CD14-positive monocyte (primary cell): ENCODE results near the gene NUDT22. TPM values are rescaled to one million over a fixed set of nuclear protein-coding genes. Genes with fewer than 3 reads are reported as not detected.
A peak's percentile ranks its signal among the peaks of the same experiment; 100 is the strongest.

ENCODE experiments used
- DNase-seq, 3 donors: peaks; one replicate each; pipeline ENCODE4 v3.0.0-alpha.2; 2011 to 2022
- H2AFZ ChIP-seq: 2 replicates; pipeline ENCODE4 v1.6.0; 2012; ENCODE audit warnings: mild to moderate bottlenecking, low read depth, low read length, inconsistent platforms; ENCODE audit not compliant: insufficient read depth, poor library complexity, severe bottlenecking
- H3K27ac ChIP-seq, 2 donors: 1 replicate in 1 of 2; 2 replicates in 1 of 2; pipeline ENCODE4 v1.5.1; 2012 to 2013; ENCODE audit warnings: low read length in 2 of 2, control low read depth in 1 of 2, inconsistent platforms in 1 of 2, low read depth in 1 of 2, mild to moderate bottlenecking in 1 of 2
- H3K27me3 ChIP-seq, 2 donors: one replicate each; pipeline versions ENCODE4 v1.6.0 to v1.6.1; 2011 to 2013; ENCODE audit warnings: low read length in 2 of 2; ENCODE audit not compliant: control insufficient read depth in 2 of 2, insufficient read depth in 2 of 2
- H3K36me3 ChIP-seq, 2 donors: replicated peaks in 1 of 2; 1 replicate in 1 of 2; 2 replicates in 1 of 2; pipeline versions ENCODE4 v1.5.1 to v1.6.1; 2012 to 2013; ENCODE audit warnings: low read length in 2 of 2, control low read depth in 1 of 2, inconsistent platforms in 1 of 2, mild to moderate bottlenecking in 1 of 2; ENCODE audit not compliant: insufficient read depth in 2 of 2, control insufficient read depth in 1 of 2
- H3K4me1 ChIP-seq, 2 donors: 1 replicate in 1 of 2; 2 replicates in 1 of 2; pipeline versions ENCODE4 v1.5.1 to v1.6.1; 2012 to 2013; ENCODE audit warnings: low read length in 2 of 2, control low read depth in 1 of 2, inconsistent platforms in 1 of 2, mild to moderate bottlenecking in 1 of 2, moderate library complexity in 1 of 2; ENCODE audit not compliant: insufficient read depth in 2 of 2, control insufficient read depth in 1 of 2
- H3K4me2 ChIP-seq: replicated peaks from 2 replicates; pipeline ENCODE3; 2012; ENCODE audit warnings: low read length, moderate library complexity, mild to moderate bottlenecking; ENCODE audit not compliant: poor library complexity, severe bottlenecking; ENCODE audit errors: extremely low read depth
- H3K4me3 ChIP-seq, 3 experiments: fragments of 200-600 bp in 1 of 3; sonication (generic) in 1 of 3; replicated peaks in 1 of 3; 1 replicate in 2 of 3; 2 replicates in 1 of 3; pipeline ENCODE4 v1.5.1; 2011 to 2013; ENCODE audit warnings: low read length in 3 of 3, mild to moderate bottlenecking in 3 of 3, control low read depth in 2 of 3, low read depth in 2 of 3, inconsistent platforms in 1 of 3, moderate library complexity in 1 of 3
- H3K79me2 ChIP-seq: 2 replicates; pipeline ENCODE4 v1.6.0; 2012; ENCODE audit warnings: mild to moderate bottlenecking, control low read depth, inconsistent platforms, low read length, moderate library complexity; ENCODE audit not compliant: insufficient read depth
- H3K9ac ChIP-seq: 2 replicates; pipeline ENCODE4 v1.6.0; 2017; ENCODE audit warnings: low read length, mild to moderate bottlenecking; ENCODE audit not compliant: insufficient read depth, poor library complexity, severe bottlenecking
- H3K9me3 ChIP-seq, 2 donors: replicated peaks in 1 of 2; 1 replicate in 1 of 2; 2 replicates in 1 of 2; pipeline versions ENCODE4 v1.5.1 to v1.6.1; 2012 to 2013; ENCODE audit warnings: low read length in 2 of 2, control low read depth in 1 of 2; ENCODE audit not compliant: control insufficient read depth in 1 of 2, insufficient read depth in 1 of 2
- H4K20me1 ChIP-seq: 2 replicates; pipeline ENCODE4 v1.6.0; 2012; ENCODE audit warnings: mild to moderate bottlenecking, low read length, control low read depth, moderate library complexity; ENCODE audit not compliant: insufficient read depth
- H3K27ac Mint-ChIP-seq, 7 donors: one replicate each; pipeline ENCODE4 v1.8.0; 2020; ENCODE audit warnings: mild to moderate bottlenecking in 7 of 7, mixed read lengths in 7 of 7, moderate library complexity in 6 of 7, inconsistent platforms in 2 of 7
- H3K27me3 Mint-ChIP-seq, 3 donors: one replicate each; pipeline ENCODE4 v1.8.0; 2021 to 2022; ENCODE audit warnings: low read depth in 3 of 3, mild to moderate bottlenecking in 3 of 3, mixed read lengths in 3 of 3, moderate library complexity in 3 of 3, inconsistent platforms in 1 of 3
- H3K36me3 Mint-ChIP-seq, 2 donors: one replicate each; pipeline ENCODE4 v1.8.0; 2020; ENCODE audit warnings: mixed read lengths in 2 of 2, inconsistent platforms in 1 of 2, mild to moderate bottlenecking in 1 of 2
- H3K4me1 Mint-ChIP-seq: one replicate; pipeline ENCODE4 v1.8.0; 2020; ENCODE audit warnings: mild to moderate bottlenecking, mixed read lengths
- H3K4me3 Mint-ChIP-seq, 2 donors: one replicate each; pipeline ENCODE4 v1.8.0; 2020; ENCODE audit warnings: mild to moderate bottlenecking in 2 of 2, mixed read lengths in 2 of 2, moderate library complexity in 1 of 2
- H3K9me3 Mint-ChIP-seq, 7 donors: one replicate each; pipeline ENCODE4 v1.8.0; 2020 to 2022; ENCODE audit warnings: mixed read lengths in 7 of 7, mild to moderate bottlenecking in 6 of 7, moderate library complexity in 6 of 7, inconsistent platforms in 2 of 7
- CTCF ChIP-seq: fragments of 200-600 bp; IDR thresholded peaks from one replicate; pipeline ENCODE4 v1.8.0; 2022; ENCODE audit warnings: antibody characterized with exemption, mild to moderate bottlenecking
- WGBS: methylation state at CpG from one replicate; pipeline ENCODE4 v1.1.5; 2013; ENCODE audit warnings: missing lambda C conversion rate; ENCODE audit not compliant: insufficient coverage; 5-methylcytosine and 5-hydroxymethylcytosine counted together
- intact Hi-C, 2 donors: fragments of 100-400 bp; cut with micrococcal nuclease; formaldehyde crosslinking; loops; one replicate each; pipeline versions ENCODE4 v1.15.0 to v1.15.1; 2023
- polyA plus RNA-seq, 3 donors: library from polyadenylated mRNA; depleted of rRNA in 1 of 3; unstranded in 2 of 3; stranded (reverse) in 1 of 3; fragments of 300-500 nt in 2 of 3; fragments of >200 nt in 1 of 3; fragmentation: Illumina TruSeq in 2 of 3; gene quantifications; 1 replicate in 2 of 3; 2 replicates in 1 of 3; pipeline ENCODE4 v1.2.3, GENCODE V29; 2012 to 2021

The NUDT22 gene
- polyA plus RNA-seq, 3 donors, result 47.9 to 86.1 (median 56.1) TPM

DNA sequence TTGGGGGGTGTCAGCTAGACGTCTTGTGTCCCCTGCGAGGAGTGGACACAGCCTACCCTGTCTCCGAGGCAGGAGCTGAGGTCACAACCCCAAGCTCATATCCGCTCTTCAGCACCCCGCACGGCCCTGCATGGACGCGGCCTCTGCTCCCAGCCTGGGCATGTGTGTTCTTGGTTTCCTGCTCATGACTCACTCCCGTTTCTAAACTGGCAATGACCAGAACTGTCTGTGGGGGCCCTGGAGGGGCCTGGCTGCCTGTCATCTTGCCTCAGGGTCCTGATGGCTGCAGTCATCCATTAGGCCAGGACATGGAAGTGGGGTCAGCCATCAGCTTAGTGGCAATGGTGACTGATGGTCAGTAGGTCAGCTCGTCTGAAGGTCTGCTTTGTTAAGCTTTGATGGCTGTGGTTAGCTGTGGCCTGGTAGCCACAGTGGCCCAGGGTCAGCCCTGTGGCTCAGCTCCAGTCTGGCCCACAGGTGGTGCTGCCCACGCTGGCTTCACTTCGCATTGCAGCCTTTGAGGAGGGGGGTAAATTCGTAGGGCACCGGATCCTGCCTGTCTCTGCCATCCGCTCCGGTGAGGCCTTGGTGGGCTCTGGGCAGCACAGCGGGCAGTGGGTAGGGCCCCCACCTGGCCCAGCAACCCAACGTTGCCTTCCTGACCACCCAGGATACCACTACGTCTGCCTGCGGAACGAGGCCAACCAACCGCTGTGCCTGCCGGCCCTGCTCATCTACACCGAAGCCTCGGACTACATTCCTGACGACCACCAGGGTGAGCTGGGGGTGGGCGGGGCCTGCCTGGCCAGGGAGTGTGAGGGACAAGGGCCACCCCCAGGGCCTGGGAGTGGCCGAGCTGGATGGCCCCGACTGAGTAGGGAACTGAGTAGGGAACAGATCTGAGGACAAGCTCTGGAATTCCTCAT lies 37.2 kb downstream of the NUDT22 start:
- Histone ChIP-seq H3K4me2 (no peak overlapping the region), H3K27ac (no peak overlapping the region), H3K9ac (no peak overlapping the region), H3K4me3 (no peak overlapping the region), H4K20me1 (peaks cover 7% of the 10 kb centered on the region), H3K79me2 (no peaks in the 10 kb centered on the region), H3K4me1 (peaks cover 12 to 13% of the 10 kb centered on the region in 2 donors), H3K36me3 (peaks cover 80 to 83% of the 10 kb centered on the region in 2 donors), H3K27me3 (no peaks in the 10 kb centered on the region), H2AFZ (no peak overlapping the region), H3K9me3 (no peaks in the 10 kb centered on the region)
- Mint-ChIP-seq H3K4me1 (peaks cover 10% of the 10 kb centered on the region), H3K27ac (peak overlapping the region in 1 of 7 donors; percentile 59), H3K36me3 (peaks cover 57 to 79% of the 10 kb centered on the region in 2 donors), H3K9me3 (peaks cover 0 to 4% (median 0%) of the 10 kb centered on the region in 7 donors), H3K4me3 (no peak overlapping the region), H3K27me3 (no peaks in the 10 kb centered on the region)
- DNase-seq, result no peak
- intact Hi-C loops, result no loop called here
- no peak for TF ChIP-seq CTCF
- 87% methylated on average over 24 of the region's 29 CpGs for WGBS

DNA sequence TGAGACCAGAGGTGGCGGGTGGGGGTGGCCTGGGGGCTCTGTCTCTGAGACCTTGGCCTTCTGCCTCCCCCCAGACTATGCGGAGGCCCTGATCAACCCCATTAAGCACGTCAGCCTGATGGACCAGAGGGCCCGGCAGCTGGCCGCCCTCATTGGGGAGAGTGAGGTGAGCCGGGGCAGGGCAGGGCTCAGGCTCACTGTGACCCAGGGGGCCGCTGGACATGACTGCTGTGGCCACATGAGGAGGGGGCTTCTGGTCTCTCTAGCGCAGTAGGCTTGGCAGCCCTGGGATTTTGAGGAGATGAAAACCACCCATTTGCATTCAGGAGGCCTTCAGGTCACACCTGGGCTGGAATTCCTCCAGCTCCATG lies 37.9 kb downstream of the NUDT22 start:
- no peak overlapping the region for H3K4me3 ChIP-seq
- Mint-ChIP-seq H3K27ac (no peak overlapping the region), H3K4me1 (peaks cover 17% of the 10 kb centered on the region), H3K36me3 (peaks cover 52 to 73% of the 10 kb centered on the region in 2 donors), H3K27me3 (no peaks in the 10 kb centered on the region), H3K4me3 (no peak overlapping the region), H3K9me3 (peaks cover 0 to 4% (median 0%) of the 10 kb centered on the region in 7 donors)
- no peak overlapping the region for H2AFZ ChIP-seq
- H3K27me3 ChIP-seq, result no peaks in the 10 kb centered on the region
- no peaks in the 10 kb centered on the region for H3K9me3 ChIP-seq
- H4K20me1 ChIP-seq, result peaks cover 7% of the 10 kb centered on the region
- TF ChIP-seq CTCF, result no peak
- 96% methylated on average over 6 of the region's 8 CpGs for WGBS
- H3K9ac ChIP-seq, result no peak overlapping the region
- peaks cover 19 to 20% of the 10 kb centered on the region in 2 donors for H3K4me1 ChIP-seq
- intact Hi-C loops, result no loop called here
- no peak for DNase-seq
- no peaks in the 10 kb centered on the region for H3K79me2 ChIP-seq
- H3K27ac ChIP-seq, result no peak overlapping the region
- H3K4me2 ChIP-seq, result no peak overlapping the region
- peaks cover 74 to 77% of the 10 kb centered on the region in 2 donors for H3K36me3 ChIP-seq
